HepG2 (cell line): ENCODE results near the gene TRAP1. TPM values are rescaled to one million over a fixed set of nuclear protein-coding genes. Genes with fewer than 3 reads are reported as not detected.

Source experiments
- ELF3 ChIP-seq: IDR thresholded peaks from 2 replicates; pipeline ENCODE4 v1.6.1; 2016; ENCODE audit warnings: missing genetic modification reagents, missing compliant biosample characterization
- ERF ChIP-seq: IDR thresholded peaks from 2 replicates; pipeline ENCODE4 v1.6.1; 2018; ENCODE audit warnings: missing biosample characterization, missing genetic modification reagents
- HNF4G ChIP-seq, 2 experiments: sonication (generic) in 1 of 2; formaldehyde crosslinking in 1 of 2; IDR thresholded peaks; 2 replicates each; pipeline versions ENCODE4 v1.4.0 to v1.6.1; 2011 to 2020; ENCODE audit warnings: borderline replicate concordance in 2 of 2, low read depth in 2 of 2, mild to moderate bottlenecking in 2 of 2, low read length in 1 of 2, missing genetic modification reagents in 1 of 2, moderate library complexity in 1 of 2
- KAT8 ChIP-seq: IDR thresholded peaks from 2 replicates; pipeline ENCODE4 v1.6.1; 2016; ENCODE audit warnings: missing genetic modification reagents, missing compliant biosample characterization
- POLR2G ChIP-seq: fragments of 200-400 bp; formaldehyde crosslinking; IDR thresholded peaks from 2 replicates; pipeline ENCODE4 v1.6.1; 2018; ENCODE audit warnings: mild to moderate bottlenecking, low read depth, low read length, moderate library complexity
- PRMT3 ChIP-seq: sonication (generic); formaldehyde crosslinking; IDR thresholded peaks from 2 replicates; pipeline ENCODE4 v1.8.1; 2022; ENCODE audit warnings: low read depth, mild to moderate bottlenecking, moderate library complexity, missing genetic modification reagents, borderline replicate concordance
- UBTF ChIP-seq: sonication (generic); formaldehyde crosslinking; IDR thresholded peaks from 2 replicates; pipeline ENCODE4 v1.4.0; 2020; ENCODE audit warnings: mild to moderate bottlenecking, missing genetic modification reagents
- ZFX ChIP-seq: sonication (generic); formaldehyde crosslinking; IDR thresholded peaks from 2 replicates; pipeline ENCODE4 v1.4.0; 2020; ENCODE audit warnings: mild to moderate bottlenecking, low read depth, missing genetic modification reagents, moderate library complexity
- ZNF768 ChIP-seq: sonication (generic); formaldehyde crosslinking; IDR thresholded peaks from 2 replicates; pipeline ENCODE4 v1.4.0; 2020; ENCODE audit warnings: missing genetic modification reagents
- polyA plus RNA-seq, 8 experiments: library from polyadenylated mRNA; depleted of rRNA in 3 of 8; stranded (reverse) in 7 of 8; unstranded in 1 of 8; fragments of >200 nt; fragmentation: Illumina TruSeq in 4 of 8; extraction: Trizol in 4 of 8; gene quantifications; 2 replicates each; pipeline versions ENCODE4 v1.2.1 to v1.2.3, GENCODE V29; 2011 to 2016; ENCODE audit warnings: low read depth in 4 of 8, missing spikeins in 1 of 8, mixed read lengths in 1 of 8; ENCODE audit not compliant: insufficient read depth in 1 of 8
- total RNA-seq, 5 experiments: library from RNA; depleted of rRNA; stranded (reverse); fragments of >200 nt; fragmentation: Illumina TruSeq; extraction: Trizol; gene quantifications; 2 replicates each; pipeline ENCODE4 v1.2.3, GENCODE V29; 2016; ENCODE audit warnings: low read depth in 1 of 5
- TF ChIP-seq, protein P1 (sequence below): IDR thresholded peaks from 2 replicates; pipeline ENCODE4 v1.4.0; 2020; ENCODE audit warnings: mild to moderate bottlenecking, missing genetic modification reagents
- TF ChIP-seq, protein P2 (sequence below): IDR thresholded peaks from 2 replicates; pipeline ENCODE4 v1.6.1; 2016; ENCODE audit warnings: low read depth, control low read depth
- TF ChIP-seq, protein P3 (sequence below): sonication (generic); formaldehyde crosslinking; IDR thresholded peaks from 2 replicates; pipeline ENCODE4 v1.5.0; 2020; ENCODE audit warnings: mild to moderate bottlenecking, missing genetic modification reagents, borderline replicate concordance

TRAP1 gene
- total and polyA plus RNA-seq, 2 of the 13 experiments (the other 11 are each of a cell fraction or from before 2014, with no cell fraction given), result 127 to 240 TPM

DNA sequence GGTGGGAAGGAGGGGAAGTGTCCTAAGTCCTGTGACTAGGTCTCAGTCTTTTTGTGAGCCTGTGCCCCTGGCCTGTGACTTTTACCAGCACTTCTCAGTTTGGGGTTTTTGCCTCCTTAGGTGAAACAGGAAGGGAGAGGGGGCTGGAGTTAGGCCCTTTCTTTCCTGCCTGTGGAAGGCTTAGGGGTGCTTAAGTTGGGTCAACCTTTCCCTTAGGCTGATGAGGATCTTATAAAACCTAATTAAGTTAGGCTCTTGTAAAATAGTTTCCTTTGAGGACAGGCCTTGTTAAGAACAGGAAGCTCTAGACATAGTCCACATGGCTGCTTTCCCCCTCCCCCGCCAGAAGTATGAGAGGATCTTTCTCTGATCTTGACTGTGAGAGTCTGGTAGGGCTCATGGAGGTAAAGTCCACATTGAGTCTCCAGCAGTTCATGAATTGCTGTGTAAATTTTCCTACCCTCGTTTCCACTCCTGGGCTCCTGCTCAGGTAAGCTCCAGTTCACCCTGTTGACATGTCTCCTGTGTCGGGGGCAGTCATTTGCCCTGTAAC, 79.9 kb downstream of the TRAP1 start (continued):
- TF ChIP-seq, protein P1, sequence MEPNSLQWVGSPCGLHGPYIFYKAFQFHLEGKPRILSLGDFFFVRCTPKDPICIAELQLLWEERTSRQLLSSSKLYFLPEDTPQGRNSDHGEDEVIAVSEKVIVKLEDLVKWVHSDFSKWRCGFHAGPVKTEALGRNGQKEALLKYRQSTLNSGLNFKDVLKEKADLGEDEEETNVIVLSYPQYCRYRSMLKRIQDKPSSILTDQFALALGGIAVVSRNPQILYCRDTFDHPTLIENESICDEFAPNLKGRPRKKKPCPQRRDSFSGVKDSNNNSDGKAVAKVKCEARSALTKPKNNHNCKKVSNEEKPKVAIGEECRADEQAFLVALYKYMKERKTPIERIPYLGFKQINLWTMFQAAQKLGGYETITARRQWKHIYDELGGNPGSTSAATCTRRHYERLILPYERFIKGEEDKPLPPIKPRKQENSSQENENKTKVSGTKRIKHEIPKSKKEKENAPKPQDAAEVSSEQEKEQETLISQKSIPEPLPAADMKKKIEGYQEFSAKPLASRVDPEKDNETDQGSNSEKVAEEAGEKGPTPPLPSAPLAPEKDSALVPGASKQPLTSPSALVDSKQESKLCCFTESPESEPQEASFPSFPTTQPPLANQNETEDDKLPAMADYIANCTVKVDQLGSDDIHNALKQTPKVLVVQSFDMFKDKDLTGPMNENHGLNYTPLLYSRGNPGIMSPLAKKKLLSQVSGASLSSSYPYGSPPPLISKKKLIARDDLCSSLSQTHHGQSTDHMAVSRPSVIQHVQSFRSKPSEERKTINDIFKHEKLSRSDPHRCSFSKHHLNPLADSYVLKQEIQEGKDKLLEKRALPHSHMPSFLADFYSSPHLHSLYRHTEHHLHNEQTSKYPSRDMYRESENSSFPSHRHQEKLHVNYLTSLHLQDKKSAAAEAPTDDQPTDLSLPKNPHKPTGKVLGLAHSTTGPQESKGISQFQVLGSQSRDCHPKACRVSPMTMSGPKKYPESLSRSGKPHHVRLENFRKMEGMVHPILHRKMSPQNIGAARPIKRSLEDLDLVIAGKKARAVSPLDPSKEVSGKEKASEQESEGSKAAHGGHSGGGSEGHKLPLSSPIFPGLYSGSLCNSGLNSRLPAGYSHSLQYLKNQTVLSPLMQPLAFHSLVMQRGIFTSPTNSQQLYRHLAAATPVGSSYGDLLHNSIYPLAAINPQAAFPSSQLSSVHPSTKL, result peak; percentile 60
- peak; percentile 35; the same call in 1 of the 2 replicates for TF ChIP-seq ZFX (CRISPR knock-in tag)
- TF ChIP-seq UBTF (CRISPR knock-in tag), result no peak
- TF ChIP-seq HNF4G (IDR thresholded peaks at IDR 0.05; ENCODE audit: borderline replicate concordance, low read depth, low read length), result peak; percentile 49; the same call in 1 of the 2 replicates
- TF ChIP-seq HNF4G (CRISPR knock-in tag; IDR thresholded peaks at IDR 0.05; ENCODE audit: borderline replicate concordance, low read depth), result no peak
- TF ChIP-seq ZNF768 (CRISPR knock-in tag), result peak; percentile 89; the same call in 1 of the 2 replicates
- TF ChIP-seq, protein P2, sequence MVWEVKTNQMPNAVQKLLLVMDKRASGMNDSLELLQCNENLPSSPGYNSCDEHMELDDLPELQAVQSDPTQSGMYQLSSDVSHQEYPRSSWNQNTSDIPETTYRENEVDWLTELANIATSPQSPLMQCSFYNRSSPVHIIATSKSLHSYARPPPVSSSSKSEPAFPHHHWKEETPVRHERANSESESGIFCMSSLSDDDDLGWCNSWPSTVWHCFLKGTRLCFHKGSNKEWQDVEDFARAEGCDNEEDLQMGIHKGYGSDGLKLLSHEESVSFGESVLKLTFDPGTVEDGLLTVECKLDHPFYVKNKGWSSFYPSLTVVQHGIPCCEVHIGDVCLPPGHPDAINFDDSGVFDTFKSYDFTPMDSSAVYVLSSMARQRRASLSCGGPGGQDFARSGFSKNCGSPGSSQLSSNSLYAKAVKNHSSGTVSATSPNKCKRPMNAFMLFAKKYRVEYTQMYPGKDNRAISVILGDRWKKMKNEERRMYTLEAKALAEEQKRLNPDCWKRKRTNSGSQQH, result no peak
- 0 out of 2 replicates have a peak, but pooled peaks have one; percentile 30 for TF ChIP-seq POLR2G
- TF ChIP-seq, protein P3, sequence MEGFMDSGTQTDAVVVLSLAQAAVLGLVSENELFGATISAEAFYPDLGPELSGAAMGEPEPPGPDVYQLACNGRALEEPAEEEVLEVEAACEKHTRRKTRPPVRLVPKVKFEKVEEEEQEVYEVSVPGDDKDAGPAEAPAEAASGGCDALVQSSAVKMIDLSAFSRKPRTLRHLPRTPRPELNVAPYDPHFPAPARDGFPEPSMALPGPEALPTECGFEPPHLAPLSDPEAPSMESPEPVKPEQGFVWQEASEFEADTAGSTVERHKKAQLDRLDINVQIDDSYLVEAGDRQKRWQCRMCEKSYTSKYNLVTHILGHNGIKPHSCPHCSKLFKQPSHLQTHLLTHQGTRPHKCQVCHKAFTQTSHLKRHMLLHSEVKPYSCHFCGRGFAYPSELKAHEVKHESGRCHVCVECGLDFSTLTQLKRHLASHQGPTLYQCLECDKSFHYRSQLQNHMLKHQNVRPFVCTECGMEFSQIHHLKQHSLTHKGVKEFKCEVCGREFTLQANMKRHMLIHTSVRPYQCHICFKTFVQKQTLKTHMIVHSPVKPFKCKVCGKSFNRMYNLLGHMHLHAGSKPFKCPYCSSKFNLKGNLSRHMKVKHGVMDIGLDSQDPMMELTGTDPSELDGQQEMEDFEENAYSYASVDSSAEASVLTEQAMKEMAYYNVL (CRISPR knock-in tag), result 0 out of 2 replicates have a peak, but pooled peaks have one; percentile 22
- TF ChIP-seq ELF3, result 0 out of 2 replicates have a peak, but pooled peaks have one; percentile 48
- TF ChIP-seq KAT8, result 0 out of 2 replicates have a peak, but pooled peaks have one; percentile 25
- 0 out of 2 replicates have a peak, but pooled peaks have one; percentile 31 for TF ChIP-seq ERF
- no peak for TF ChIP-seq PRMT3 (CRISPR knock-in tag)
